Measurements from ENCODE around the gene OR8D1.

The OR8D1 gene

DNA sequence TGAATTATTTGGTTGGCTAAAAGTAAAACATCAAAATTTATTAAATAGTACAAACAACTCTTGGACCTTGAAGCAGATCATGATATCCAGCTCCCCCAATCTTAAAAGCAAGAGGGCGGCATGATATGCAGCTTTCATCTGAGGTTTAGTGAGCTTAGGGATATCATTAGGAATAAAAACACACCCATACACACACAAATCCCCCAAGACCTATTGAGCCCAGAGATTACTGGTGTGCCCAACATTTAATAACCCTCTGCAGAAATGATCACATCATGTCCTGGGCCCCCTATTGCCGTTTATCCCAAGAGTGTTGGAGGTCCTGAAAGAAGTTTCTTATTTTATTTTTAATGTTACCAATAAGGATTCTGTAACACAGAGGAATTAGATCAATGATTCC is at the start of gene OR8D1:
TSS of gene OR8D1 (minus strand) at position 101 of the 400 bp plus-strand sequence. CDS start 3,183 bp downstream, outside the sequence.
- DNase-seq (ENCODE audit: low read depth), result no peak

DNA sequence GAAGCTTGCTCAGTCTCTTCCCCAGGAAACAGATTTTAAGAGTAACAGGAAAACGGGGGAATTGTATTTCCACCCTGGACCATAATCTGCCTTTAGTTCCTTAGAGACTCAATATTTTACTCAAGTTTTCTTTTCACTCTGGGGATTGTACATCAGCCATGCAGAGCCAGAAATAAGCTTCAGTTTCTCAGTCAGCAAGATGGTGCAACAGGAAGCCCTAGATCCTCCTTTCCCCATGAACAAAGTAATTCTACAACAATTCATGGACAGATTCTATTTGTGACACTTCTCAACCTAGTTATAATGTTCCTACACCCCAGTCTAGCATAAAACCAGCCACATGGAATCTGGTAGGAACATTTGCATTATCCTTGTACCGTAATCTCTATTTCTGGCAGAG is 45.8 kb upstream of the OR8D1 start:
- no peak for DNase-seq (ENCODE audit: low read depth)

DNA sequence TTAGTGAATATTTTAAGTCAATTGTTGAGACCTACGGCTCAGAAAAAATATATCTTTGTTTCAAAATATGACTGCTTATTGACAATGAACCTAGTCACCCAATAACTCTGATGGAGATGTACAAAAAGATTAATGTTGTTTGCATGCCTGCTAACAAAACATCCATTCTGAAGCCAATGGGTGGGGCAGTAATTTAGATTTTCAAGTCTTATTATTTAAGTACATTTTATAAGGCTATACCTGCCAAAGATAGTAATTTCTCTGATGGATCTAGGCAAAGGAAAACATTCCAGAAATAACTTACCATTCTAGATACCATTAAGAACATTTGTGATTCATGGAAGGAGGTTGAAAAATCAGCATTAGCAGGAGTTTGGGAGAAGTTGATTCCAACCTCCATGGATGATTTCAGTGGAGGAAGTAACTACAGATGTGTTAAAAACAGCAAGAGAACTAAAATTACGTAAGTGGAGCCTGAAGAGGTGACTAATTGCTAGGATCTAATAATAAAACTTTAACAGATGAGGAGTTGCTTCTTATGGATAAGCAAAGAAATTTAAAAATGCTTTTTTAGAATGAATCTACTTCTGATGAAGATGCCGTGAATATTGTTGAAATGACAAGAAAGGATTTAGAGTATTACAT is 32.7 kb upstream of the OR8D1 start:
- DNase-seq (ENCODE audit: low read depth), result no peak

DNA sequence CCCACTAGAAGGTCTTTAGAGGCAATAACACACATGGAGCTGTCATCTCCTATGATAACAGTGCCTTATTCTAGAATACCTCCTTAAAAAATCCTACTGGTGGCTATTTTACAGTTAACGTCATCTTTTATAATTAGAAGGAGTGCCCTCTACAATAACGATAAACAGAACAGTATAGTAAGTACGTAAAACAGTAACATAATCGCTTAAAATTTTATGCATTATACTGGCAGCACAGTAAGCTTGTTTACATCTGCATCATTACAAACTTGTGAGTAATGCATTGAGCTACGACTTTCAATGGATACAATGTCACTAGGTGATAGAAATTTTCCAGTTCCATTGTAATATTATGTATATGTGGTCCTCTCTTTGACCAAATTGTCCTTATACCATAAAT is 30.6 kb upstream of the OR8D1 start:
- DNase-seq (ENCODE audit: low read depth), result no peak

DNA sequence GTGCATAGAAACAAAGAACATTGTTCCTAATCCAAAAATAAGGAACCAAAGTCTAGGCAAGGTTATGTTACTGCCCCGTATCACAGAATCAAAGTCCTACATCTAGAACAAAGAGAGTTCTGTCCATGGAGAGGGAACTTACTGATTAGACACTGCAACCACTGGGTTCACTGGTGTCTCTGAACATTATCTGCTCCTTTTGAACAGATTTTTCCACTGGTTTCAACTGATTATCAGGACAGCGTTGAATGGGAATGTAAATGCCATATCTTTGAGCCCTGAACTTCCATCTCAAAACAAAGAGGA is 26.3 kb upstream of the OR8D1 start:
- DNase-seq (ENCODE audit: low read depth), result no peak

DNA sequence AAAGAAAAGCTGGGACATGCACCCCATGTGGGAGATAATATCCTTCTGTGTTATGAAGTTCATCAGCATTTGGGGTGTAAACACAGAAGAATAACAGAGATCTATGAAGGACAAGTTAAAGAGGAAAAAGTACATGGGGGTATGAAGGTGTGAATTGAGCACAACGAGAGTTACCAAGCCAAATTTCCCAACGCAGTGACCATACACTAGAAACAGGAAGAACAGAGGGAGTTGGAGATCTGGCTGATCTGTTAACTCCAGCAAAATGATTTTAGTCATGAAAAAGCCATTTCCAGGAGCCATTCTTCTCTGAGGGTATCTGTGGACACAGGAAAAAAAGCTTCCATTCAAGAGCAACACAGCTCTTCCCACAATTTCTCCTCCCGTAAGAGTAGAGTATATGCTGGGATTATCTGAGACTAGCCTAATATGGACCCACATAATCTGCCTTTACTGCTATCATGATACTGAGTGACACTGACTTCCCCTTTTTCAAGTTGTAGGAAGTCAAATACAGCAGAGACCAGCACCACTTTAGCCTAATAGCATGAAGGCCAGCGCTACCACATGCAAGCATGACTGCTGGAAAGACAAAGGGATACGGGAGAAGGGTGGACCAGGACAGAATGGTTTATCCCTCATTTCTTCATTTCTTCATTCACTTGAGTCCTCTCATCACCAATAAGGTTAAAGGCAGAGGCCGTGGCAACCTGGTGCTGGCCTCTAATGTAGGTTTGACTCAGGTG is 25.8 kb upstream of the OR8D1 start:
- DNase-seq (ENCODE audit: low read depth), result no peak

DNA sequence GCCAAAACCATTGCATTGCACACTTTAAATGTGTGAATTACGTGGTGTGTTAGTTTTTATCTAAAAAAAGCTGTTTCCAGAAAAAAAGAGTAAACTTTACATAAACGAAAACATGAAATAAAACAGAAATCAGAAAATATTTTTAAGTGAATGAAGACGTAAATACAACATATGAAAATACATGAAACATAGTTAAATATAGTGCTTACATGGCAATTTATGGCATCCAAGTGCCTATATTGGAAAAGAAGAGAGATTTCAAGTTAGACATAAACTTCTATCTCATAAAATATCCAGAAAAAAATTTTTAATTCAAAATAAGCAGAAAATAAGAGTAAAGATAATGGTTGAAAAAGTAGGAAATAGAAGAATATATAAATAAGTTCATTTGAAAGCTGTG is 18.1 kb upstream of the OR8D1 start:
- DNase-seq (ENCODE audit: low read depth), result no peak

DNA sequence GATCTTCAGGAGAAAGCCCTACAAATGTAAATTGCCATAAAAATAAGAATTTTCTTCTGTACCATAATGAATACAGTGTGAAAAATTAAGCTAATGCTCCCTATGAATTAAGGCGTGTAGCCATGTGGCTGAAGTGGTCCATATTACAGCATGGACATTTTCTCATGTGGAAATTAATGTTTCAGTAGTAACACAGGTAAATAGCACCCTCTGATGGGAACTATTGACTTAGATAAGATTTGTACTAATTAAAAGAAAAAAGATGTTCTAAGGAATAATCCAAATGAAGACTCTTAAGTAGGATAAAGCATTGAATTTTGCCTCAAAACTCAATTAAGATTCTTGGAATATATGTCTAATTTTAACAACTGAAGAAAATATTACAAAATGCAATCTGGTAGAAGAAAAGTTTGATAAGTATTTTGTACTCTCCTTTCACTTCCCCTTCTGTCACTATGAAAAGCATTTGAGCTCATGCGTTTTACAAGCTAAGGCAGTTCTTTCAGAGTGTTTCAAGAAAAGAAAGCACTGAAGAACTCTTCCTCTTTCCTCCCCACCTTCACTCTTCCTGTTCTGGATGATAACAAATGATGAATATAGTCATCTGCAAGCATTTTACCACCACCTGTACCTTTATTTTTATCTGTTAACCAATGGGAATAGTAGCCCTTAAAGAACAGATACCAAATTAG is 16.2 kb upstream of the OR8D1 start:
- DNase-seq (ENCODE audit: low read depth), result no peak

DNA sequence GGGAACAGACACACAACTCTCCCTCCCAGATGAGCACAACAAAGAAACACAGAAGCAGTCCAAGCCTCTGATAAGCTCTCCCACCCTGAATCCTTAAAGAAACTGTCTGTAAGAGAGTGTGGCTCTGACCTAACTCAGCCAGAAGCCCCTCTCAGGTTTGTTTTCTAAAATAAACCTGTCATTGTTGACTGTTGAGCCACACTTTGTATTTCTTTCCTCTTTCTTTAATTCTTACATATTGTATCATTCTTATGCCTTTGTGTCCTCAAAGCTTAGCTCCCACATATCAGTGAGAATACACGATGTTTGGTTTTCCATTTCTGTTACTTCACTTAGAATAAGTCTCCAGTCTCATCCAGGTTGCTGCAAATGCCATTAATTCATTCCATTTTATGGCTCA is 14.0 kb upstream of the OR8D1 start:
- no peak for DNase-seq (ENCODE audit: low read depth)

DNA sequence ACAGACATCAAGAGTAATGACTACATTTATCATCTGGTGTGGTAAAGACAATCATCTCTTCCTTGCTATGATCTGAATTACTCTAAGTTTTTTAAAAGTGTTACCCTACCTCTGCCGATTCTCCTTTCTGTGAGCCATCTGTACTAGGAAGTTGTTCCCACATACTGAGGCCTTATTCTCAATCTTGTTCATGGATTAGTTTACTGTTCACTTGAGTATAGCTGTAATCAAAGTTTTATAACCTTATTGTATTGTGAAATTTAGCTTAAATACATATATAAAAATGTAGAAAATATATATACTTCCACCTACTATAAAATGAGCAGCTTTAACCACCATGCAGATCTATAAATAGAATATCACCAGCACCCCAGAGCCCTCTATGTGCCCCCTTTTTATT is 8.6 kb upstream of the OR8D1 start:
- DNase-seq (ENCODE audit: low read depth), result no peak

DNA sequence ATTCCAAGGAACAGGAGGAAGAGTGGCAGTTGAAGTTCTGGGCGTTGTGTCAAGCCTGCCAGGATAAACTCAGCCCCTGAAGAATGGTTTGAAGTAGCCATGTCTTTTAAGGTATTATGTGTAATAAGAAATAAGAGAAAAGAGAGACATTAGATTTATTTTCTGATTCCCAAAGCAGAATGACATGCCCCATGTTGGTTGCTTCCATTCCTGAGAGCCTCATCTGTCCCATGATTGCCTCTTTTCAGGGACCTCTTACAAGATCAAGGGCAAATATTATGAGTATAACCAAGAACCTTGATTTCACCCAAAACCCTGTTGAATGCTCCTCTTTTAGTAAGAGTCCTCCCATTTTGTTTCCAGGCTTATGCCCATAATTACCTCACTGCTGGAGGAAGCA is 6.3 kb upstream of the OR8D1 start, which contains the start of gene OR8D2:
TSS of gene OR8D2 (minus strand) at position 101 of the 400 bp plus-strand sequence. CDS start at position 101, 0 bp downstream.
- no peak for DNase-seq (ENCODE audit: low read depth)

DNA sequence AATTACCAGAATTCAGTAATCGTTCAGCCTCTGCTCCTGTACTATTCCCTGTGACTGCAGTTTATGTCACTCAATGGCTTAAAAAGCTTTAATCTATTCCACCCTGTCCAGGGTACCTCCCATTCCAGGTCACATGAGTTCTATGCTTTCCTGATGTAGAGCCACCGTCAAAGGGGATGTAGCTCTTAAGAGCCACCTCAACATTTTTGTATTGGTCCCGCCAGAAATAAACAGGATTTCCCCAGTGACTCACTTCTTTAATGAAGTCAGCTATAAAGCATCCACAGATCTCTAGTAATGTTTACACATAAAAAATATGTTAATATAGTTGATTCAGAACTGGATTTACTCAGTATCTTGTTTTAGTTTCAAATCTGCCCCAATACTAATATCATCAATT is 1.3 kb upstream of the OR8D1 start:
- DNase-seq (ENCODE audit: low read depth), result no peak

DNA sequence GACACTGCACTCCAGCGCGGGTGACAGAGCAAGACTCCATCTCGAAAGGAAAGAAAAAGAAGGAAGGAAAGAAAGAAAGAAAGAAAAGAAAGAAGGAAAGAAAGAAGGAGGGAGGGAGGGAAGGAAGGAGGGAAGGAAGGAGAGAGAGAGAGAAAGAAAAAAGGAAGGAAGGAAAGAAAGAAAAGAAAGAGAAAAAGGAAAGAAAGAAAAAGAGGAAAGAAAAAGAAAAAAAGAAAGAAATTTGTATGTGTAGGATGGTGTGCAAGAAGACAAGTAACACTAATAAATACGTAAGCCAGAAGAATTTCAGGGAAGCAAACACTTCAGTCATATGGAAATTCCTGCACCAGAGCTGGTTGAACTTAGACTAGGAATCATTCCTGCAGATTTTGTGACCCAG is 618 bp downstream of the OR8D1 start:
- DNase-seq (ENCODE audit: low read depth), result no peak

DNA sequence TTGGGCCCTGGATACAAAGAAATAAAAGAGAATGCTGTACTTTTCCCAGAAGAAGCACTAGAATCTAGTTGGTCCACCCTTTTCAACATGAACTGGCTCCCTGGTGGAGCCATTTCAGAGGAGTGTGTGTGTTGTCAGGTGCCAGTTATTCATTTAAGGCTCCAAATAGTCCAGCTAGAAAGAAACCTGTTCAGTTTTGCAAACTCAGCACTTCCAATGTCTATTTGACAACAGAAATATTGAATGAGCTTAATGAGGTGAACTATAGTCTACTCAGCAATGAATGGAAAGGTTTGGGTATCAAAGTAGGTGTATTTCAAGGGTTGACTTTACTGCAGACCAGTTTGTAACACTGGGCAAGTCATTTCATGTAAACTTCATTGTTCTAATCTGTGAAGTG is 2.1 kb downstream of the OR8D1 start:
- DNase-seq (ENCODE audit: low read depth), result no peak

DNA sequence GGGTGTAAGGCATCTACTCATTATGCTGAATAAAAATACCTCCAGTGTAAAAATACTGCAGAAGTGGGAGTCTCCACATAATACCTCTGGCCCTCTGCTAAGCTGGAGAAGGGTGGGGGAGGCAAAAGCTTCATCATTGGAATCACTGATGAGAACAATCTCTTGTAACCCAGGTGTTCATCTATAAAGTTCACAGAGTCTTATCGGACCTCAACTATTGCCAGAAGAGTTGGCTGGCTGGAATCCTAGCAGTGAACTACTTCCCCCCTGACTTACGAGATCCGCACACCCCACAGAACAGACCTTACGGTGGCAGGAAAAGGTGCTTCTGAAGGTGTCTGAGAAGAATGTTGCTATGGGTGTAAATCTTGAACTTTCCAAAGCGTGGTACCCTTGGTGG is 2.5 kb downstream of the OR8D1 start:
- no peak for DNase-seq (ENCODE audit: low read depth)

DNA sequence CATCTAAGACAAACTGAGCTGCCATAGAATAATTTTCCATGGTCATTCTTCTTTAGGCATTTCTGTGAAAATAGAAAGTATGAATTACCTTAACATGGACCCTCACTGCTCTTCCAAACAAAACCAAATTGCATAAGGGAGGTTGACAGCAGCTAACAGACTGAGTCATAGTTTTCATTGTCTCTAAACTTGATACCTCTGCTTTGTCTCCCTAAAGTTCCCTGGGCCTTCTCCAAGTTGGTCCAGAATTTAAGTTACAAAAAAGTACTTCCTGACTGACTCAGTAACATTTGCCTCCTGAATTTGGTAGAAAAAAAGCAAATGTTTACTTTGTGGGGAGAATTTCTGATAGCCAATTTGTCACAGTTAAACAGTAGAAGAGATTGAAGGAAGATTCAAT is 3.0 kb downstream of the OR8D1 start:
- no peak for DNase-seq (ENCODE audit: low read depth)

DNA sequence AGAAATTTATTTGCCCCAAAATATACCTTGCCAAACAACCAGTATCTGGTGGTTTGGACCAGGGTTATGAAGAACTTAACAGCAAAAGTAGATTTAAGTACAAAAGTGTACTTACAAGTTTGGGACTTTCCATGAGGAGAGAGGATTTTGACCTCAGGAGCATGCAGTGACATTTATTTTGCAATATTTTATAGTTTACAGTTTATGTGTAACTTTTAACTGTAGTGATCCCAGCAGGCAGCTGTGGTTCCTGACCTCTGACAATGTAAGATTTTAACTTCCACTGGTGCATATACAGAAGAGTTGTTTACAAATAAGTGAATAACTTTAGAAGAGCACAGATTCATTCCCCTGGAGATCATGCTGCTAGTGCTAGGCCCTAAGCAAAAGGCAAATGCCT is 6.7 kb downstream of the OR8D1 start:
- DNase-seq (ENCODE audit: low read depth), result no peak

DNA sequence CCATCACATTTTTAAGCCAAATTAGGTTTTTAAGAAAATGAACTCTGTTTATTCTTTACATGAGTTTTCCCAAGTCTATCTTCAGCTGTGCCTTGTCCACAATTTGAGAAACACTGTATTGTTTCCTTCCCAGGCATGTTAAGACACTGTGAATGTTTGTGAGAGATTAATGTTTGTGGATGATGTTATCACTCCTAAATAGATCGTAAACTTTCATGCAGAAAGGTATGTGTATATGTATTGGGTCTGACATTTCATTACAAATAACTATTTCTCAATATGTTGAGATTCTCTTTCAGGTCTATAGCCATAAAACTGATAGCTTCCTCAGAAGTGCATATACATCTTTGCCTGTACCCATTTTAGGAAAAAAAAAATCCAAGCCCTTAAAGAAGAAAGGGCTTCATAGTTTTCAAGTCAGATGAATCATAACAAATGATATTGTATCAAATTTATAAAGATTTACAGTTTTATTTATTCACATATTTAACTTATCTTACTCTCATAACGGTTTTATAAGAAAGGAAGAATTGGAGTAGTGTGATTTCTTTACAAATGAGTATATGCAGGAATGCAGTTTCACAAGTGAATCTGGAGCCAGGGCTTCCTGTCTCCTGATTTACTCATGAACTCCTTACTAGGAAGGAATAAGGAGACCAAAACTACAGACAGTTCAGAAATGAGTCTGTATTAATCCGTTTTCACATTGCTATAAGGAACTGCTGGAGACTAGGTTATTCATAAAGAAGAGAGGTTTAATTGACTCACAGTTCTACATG is 11.2 kb downstream of the OR8D1 start:
- no peak for DNase-seq (ENCODE audit: low read depth)

DNA sequence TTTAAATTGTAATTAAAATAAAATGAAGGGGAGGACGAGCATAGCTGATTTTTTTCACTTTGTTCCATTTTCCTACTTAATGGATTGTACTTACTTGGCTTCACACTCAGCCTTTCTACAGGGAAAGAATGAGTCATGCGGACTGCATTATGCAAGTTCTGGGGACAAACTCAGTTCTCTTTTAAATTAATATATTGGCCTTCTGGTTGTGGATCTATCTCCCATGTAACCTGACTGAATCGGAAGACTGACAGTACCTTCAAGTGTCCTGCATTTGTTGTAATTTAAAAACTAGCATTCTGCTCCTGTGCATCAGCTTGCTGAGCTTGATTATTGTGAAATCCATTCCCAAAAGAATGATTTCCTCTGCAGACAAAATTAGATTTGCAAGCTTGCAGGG is 12.2 kb downstream of the OR8D1 start:
- DNase-seq (ENCODE audit: low read depth), result no peak

DNA sequence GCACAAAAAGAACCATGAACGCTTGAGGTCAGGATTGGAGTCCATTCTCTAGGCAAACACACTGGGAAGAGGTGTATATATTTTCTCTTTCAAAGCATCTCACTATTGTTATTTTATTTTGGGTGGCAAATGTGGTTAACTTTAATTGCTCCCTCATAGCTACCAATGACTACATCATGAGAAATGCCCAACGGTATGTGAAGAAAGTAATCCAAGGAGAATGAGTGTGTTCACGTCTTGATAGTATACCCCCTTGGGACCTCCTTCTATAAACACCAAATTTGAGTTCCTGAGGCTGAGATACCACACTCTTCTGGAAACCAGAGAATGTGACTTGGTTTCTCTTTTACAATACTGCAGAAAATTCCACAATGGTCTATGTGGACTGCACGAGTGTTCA is 15.8 kb downstream of the OR8D1 start:
- DNase-seq (ENCODE audit: low read depth), result no peak

DNA sequence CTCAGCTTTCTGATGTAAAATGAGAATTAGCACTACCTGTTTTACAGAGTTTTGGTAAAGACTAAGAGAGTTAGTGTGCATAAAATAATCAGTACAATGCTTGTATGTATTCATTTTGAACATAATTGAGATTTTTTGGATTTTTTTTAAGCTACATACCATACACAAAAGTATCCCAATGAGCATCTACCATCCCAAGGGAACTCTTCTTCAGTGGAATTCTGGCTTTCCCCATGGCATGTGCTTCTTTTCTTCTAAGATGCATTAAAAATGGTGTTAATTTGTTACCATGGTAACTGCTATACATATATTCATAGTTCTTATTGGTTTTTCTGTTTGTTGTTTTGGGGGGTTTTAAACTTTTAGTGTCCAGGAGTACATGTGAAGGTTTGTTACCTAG is 17.7 kb downstream of the OR8D1 start:
- no peak for DNase-seq (ENCODE audit: low read depth)

DNA sequence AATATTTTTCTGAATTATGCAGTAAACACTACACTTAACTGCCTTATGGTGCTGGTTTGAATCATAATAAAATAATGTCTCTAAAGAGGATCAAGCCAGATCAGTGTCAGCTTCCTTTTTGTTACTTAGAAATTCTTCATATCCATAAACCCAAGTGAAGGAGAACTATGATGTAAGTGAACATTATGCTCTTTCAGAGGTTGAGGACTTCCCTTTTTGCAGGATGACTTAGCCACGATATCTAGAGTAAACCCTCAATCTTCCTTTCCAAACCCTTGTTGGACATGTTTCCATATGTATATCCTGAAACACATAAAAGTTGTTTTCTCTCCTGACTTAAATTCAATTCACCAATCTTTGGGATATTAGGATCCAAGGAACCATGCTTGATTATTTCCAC is 19.1 kb downstream of the OR8D1 start:
- no peak for DNase-seq (ENCODE audit: low read depth)

Measured in HS-27A (cell line).